Stimulated activated CD8-positive, alpha-beta memory T cell treated with anti-CD3 and anti-CD28 coated beads, Interleukin-7, amount 100 ng/mL, for 48 hours (primary cell): ENCODE results near the gene FGF19.

Source experiments
- DNase-seq, 2 donors: peaks; one replicate each; pipeline ENCODE4 v3.0.0-alpha.2; 2020; ENCODE audit warnings: low read depth in 1 of 2; ENCODE audit errors: extremely low read depth in 1 of 2

The FGF19 gene

DNA sequence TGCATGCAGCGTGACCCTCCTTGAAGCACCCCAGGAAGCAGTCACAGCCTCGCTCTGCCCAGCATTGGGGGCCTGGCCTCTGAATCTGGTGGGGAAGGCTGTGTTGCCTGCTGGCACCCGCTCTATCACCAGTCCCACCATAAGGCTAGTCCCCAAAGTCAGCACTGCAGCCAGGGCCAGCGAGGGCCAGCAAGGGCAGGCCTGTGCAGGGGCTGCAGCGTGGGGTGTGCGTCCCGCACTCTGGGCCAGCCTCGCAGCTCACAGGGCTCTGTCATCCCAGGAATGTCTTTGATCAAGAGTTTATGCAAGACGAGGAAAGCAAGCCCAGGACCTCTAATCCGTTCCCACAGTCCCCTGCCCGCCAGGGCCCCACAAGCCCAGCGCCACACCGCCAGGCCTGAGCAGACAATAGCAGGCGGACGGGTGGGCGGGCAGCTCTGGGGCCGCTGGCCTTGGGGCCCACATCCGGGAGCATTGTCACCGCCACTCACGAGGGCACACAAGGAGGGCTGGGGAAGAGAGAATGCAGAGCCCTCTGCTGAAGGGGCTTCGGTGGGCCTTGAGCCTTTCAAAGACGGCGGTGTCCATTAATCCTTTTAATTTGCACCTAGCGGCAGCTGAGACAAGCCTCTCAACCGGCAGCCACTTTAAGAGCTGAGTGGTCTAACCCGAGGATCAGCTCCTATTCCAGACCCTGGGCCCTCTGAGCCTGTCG lies 45.8 kb downstream of the FGF19 start:
- DNase-seq: no peak

DNA sequence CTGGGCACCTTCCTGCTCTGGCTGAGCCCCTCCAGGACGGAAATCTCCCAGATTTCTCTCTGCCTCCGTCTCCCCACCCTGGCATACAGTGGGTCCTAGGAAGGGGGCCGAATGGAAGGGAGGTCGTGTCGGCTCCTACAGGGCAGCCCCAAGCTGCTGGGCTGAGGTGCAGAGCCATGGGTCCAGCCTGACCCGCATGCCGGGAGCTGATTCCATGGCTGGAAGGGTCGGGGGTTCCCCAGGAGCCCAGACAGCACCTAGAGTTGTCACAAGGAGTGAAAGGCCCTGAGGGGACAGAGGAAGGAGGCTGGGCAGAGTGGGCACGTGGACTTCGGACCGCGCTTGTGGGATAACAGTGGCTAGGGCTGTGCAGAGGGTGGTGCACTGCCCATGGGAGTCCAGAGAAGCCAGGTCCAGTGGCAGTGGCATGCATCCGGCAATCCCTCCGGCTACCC lies 46.3 kb downstream of the FGF19 start:
- DNase-seq: no peak

DNA sequence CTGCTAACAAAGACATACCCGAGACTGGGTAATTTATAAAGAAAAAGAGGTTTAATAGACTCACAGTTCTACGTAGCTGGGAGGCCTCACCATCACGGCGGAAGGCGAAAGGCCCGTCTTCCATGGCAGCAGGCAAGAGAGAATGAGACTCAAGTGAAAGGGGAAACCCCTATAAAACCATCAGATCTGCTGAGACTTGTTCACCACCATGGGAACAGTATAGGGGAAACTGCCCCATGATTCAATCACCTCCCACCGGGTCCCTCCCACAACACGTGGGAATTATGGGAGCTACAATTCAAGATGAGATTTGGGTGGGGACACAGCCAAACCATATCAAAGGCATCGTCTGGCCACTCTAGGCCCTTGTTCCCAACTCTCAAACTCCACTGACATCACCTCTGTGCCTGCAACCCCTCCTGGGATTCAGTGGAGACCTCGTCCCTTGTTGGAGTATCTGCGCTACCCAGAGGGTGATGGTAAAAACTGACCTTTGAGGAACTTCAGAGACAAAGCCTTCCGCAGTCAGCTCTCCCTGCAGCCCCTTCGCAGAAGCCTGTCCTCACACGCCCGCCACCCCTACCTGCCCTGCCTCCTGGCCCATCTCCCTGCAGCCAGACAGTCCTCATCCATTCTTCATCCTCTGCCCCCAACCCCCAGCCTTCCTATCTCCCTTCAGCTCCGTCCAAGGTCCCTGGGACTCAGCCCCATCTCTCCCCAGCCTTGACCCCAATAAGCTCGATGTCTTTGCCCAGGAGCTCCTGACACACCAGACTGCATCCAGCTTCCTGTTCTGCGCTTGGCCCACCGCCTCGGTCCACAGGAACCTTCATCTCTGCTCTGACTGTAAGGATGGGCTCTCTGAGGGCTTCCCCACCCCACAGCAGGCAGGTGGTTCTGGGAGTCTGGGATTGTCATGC lies 47.0 kb downstream of the FGF19 start:
- DNase-seq: no peak

DNA sequence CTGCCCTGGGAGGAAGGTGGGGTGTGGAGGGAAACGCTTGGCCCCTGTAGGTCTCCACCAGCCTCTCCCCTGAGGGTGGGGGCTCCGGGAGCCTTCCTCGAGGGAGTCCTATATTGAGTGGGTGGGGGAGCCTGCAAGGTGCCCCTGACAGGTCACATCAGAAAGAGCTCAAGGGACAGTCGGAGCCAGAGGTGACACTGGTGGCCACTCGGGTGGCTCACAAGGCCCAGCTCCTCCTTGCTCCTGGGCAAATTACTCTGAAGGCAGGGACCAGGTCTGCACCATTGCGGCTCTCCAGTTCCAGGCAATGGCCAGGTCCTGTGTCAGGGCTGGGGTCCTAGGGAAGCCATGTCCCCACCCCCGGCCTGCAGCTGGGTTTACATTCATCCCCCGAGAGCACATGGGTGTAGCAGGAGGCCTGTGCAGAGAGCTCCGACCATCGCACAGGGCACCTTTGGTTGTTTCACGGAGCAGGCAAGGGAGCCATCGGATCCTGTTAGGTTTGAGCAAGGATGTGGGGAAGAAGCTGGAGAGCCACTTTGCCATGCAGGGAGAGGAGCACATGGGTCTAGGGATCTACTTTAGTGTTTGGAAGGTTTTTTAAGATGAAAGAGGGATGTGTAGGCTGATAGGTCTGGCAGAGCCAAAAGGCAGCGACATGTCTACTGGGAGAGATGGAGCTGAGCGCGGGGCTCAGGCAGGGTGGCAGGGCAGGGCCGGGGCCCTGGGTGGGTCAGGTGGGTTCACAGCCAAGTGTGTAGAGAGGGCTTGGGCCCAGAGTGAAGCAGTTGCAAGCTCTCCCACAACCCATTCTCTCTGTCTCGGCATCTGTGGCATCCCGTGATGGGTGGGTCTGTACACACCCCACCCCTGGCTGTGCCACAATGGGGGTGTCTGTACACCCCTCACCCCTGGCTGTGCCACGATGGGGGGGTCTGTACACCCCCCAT lies 48.1 kb downstream of the FGF19 start:
- DNase-seq: no peak

DNA sequence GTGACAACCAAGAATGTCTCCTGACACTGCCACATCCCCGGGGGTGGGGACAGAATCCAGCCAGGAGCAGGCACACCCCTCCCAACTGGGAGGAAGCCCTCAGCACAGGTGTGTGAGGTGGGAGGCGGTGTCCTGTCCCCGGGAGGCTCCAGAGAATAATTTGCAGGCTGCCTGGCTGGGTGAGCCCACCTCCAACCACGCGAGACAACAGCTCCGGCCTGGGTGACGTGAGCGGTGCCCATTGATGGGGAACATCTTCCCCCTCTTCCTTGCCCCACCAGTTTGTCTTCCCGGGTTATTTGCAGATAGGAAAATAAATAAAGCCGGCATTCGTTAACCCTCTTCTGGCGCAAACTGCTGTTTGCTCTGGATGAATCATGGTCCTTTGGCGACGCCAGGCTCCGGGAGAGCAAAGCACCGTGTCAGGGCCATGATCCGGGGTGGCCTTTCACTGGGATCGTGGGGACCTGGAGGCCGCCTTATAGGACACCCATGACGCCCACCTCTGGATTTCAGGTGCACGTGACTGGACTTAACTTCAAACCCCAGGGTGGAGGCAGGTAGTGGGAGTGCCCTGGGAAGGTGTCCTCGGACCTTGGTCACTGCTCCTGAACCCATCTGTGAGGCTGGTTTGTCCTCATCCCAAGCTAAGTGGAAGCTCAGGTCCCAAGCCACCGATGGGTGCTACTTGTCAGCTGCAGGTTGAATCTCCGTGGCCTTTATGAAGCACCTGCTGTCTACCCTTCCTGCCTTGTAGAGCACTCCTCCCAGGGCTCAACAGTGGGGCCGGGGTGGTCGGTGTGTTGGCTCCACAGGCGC lies 49.0 kb downstream of the FGF19 start:
- no peak for DNase-seq

DNA sequence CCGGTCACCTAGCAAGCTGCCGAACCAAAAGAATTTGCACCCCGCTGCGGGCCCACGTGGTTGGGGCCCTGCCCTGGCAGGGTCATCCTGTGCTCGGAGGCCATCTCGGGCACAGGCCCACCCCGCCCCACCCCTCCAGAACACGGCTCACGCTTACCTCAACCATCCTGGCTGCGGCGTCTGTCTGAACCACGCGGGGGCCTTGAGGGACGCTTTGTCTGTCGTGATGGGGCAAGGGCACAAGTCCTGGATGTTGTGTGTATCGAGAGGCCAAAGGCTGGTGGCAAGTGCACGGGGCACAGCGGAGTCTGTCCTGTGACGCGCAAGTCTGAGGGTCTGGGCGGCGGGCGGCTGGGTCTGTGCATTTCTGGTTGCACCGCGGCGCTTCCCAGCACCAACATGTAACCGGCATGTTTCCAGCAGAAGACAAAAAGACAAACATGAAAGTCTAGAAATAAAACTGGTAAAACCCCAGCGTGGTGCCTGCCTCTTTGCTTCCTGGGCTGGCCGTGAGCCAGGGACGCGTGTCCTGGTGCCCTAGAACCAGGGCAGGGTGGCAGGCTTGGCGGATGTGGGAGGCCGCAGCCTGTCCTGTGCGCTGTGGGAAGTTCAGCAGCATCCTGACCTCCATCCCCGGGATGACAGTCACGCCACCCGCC lies 49.7 kb downstream of the FGF19 start:
- DNase-seq: no peak

DNA sequence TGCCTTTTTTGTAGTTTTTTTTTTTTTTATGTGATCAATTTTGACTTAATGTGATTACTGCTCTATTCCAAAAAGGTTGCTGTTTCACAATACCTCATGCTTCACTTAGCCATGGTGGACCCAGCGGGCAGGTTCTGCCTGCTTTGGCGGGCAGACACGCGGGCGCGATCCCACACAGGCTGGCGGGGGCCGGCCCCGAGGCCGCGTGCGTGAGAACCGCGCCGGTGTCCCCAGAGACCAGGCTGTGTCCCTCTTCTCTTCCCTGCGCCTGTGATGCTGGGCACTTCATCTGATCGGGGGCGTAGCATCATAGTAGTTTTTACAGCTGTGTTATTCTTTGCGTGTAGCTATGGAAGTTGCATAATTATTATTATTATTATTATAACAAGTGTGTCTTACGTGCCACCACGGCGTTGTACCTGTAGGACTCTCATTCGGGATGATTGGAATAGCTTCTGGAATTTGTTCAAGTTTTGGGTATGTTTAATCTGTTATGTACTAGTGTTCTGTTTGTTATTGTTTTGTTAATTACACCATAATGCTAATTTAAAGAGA lies 50.3 kb downstream of the FGF19 start:
- no peak for DNase-seq

DNA sequence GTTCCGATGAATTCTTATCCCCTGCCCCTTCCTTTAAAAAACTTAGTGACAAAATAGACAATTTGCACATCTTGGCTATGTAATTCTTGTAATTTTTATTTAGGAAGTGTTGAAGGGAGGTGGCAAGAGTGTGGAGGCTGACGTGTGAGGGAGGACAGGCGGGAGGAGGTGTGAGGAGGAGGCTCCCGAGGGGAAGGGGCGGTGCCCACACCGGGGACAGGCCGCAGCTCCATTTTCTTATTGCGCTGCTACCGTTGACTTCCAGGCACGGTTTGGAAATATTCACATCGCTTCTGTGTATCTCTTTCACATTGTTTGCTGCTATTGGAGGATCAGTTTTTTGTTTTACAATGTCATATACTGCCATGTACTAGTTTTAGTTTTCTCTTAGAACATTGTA lies 50.8 kb downstream of the FGF19 start:
- DNase-seq: no peak

DNA sequence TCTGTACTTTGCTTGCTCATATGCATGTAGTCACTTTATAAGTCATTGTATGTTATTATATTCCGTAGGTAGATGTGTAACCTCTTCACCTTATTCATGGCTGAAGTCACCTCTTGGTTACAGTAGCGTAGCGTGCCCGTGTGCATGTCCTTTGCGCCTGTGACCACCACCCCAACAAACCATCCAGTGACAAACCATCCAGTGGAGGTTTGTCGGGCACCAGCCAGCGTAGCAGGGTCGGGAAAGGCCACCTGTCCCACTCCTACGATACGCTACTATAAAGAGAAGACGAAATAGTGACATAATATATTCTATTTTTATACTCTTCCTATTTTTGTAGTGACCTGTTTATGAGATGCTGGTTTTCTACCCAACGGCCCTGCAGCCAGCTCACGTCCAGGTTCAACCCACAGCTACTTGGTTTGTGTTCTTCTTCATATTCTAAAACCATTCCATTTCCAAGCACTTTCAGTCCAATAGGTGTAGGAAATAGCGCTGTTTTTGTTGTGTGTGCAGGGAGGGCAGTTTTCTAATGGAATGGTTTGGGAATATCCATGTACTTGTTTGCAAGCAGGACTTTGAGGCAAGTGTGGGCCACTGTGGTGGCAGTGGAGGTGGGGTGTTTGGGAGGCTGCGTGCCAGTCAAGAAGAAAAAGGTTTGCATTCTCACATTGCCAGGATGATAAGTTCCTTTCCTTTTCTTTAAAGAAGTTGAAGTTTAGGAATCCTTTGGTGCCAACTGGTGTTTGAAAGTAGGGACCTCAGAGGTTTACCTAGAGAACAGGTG lies 51.8 kb downstream of the FGF19 start:
- no peak for DNase-seq

DNA sequence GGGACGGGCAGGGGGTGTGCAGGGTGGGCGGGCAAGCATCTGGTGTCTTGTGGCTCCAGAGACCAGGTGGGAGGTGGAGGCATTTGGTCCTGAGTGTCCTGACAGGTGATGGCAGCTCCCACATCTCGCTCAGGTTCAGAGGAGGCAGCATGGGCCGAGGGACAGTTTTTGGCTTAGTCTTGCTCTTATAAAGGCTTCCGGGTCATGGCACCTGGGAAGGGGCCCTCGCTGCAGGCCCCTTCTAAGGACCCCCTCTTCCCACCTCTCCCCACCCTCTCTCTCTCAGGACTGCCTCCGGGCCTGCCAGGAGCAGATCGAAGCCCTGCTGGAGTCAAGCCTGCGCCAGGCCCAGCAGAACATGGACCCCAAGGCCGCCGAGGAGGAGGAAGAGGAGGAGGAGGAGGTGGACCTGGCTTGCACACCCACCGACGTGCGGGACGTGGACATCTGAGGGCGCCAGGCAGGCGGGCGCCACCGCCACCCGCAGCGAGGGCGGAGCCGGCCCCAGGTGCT lies 52.9 kb downstream of the FGF19 start:
- DNase-seq: no peak

GRCh38 chr11:69650081-69650831 lies 53.6 kb downstream of the FGF19 start:
- DNase-seq: no peak

- DNase-seq: no peak
Observed at GRCh38 chr11:69649576-69649900, 54.3 kb downstream of the FGF19 start.

DNA sequence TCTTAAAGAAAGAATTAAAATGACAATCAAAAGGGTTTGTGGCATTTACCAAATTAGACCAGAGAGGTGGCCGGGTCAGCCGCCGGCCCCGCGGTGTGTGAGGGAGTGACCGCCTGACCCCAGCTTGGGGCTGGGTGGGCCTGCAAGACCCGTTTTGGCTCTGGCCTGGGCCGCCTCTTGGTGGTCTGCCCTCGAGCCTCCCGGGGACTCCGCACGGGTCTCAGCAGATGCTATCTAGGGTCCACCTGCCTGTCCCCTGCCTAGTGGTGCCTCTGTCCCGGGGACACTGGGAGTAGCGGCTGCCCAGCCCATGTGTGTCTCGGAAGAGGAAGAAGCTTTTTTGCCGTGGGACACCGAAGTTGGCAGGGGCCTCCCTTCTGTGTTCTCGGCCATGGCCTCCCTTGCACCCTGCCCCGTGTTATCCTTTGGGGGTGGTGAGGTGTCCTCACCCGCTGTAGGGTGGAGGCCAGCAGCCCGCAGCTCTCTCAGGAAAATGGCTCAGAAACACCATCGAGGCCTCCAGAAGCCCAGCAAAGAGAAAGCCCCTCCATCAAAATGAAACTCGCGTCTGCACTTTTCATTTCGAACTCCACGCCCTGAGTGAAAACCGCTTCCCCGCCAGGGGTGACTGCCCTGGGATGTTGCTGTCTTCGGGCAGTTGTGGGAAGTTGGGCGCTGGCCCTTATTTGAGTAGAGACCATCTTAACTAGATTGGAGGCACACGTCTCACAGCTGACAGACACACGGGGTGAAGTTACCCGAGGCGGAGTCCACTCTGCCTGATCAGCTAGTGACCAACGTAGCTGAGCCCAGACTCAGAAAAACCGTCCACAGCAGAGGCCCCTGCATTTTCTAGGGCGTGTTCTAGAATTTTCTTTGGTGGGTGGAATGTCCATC lies 54.9 kb downstream of the FGF19 start:
- no peak for DNase-seq
